ENCODE data around the gene CCDC59.
A peak's percentile ranks its signal among the peaks of the same experiment; 100 is the strongest.

Gene CCDC59

DNA sequence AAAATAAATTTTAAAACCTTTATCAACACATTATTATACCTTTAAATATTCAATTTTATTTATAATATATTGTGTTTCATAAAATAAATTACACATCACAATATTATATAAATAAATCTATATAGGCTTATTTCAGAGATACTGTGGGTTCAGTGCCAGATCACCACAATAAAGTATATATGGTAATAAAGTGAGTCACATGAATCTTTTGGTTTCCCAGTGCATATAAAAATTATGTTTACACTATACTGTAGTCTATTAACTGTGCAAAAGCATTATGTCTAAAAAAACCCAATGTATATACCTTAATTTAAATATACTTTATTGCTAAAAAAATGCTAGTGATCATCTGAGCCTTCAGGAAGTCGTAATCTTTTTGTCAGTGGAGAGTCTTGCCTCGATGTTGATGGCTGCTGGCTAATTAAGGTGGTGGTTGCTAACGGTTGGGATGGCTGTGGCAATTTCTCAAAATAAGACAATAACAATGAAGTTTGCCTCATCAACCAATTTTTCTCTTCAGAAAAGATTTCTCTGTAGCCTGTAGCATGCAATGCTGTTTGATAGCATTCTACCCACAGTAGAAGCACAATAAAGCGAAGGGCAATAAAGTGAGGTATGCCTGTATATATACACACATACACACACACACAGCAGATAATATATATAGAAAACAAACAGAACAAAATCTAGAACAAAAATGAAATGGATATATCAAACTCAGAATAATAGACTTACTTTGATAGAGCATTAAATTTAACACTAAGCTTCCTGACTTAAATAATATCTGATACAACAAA is 32.4 kb downstream of the CCDC59 start:
- Histone ChIP-seq H3K4ac (ENCODE audit: low read depth, low read length) (no peak overlapping the region), H2BK5ac (ENCODE audit: low read depth, low read length, poor library complexity) (no peak overlapping the region), H3K4me1 (ENCODE audit: control insufficient read depth in 1 of 2, insufficient read depth in 2 of 2, low read length in 2 of 2) (no peaks in the 10 kb centered on the region), H3K4me2 (ENCODE audit: low read length) (no peak overlapping the region), H3K9ac (ENCODE audit: low read length) (no peak overlapping the region), H3K79me2 (ENCODE audit: control insufficient read depth, insufficient read depth, low read length, poor library complexity) (no peaks in the 10 kb centered on the region), H3K79me1 (ENCODE audit: low read length) (no peaks in the 10 kb centered on the region), H3K23ac (ENCODE audit: low read length) (no peak overlapping the region), H3K4me3 (ENCODE audit: low read depth, low read length) (no peak overlapping the region), H4K8ac (ENCODE audit: low read depth, low read length) (no peak overlapping the region), H3K9me3 (ENCODE audit: insufficient read depth, low read depth, low read length) (no peaks in the 10 kb centered on the region), H3K27ac (ENCODE audit: low read depth, low read length) (no peak overlapping the region), H4K91ac (ENCODE audit: low read depth, low read length) (no peak overlapping the region), H3K14ac (ENCODE audit: low read length) (no peak overlapping the region), H3K36me3 (ENCODE audit: control insufficient read depth in 1 of 2, insufficient read depth in 2 of 2, low read length in 2 of 2) (no peaks in the 10 kb centered on the region), H2BK120ac (ENCODE audit: insufficient read depth, low read length, poor library complexity) (no peak overlapping the region), H2BK12ac (ENCODE audit: low read length) (no peak overlapping the region), H2AFZ (ENCODE audit: insufficient read depth, low read length, poor library complexity) (no peak overlapping the region), H3K27me3 (ENCODE audit: insufficient read depth, low read length) (no peaks in the 10 kb centered on the region), H2AK5ac (ENCODE audit: low read length) (no peak overlapping the region), H4K12ac (ENCODE audit: low read depth, low read length) (no peak overlapping the region), H3K18ac (ENCODE audit: low read length) (no peak overlapping the region)
- no CpG with 5 or more reads among the region's 4 CpGs for WGBS (ENCODE audit: extremely low coverage, insufficient coverage, insufficient read length)
- no peak for DNase-seq

DNA sequence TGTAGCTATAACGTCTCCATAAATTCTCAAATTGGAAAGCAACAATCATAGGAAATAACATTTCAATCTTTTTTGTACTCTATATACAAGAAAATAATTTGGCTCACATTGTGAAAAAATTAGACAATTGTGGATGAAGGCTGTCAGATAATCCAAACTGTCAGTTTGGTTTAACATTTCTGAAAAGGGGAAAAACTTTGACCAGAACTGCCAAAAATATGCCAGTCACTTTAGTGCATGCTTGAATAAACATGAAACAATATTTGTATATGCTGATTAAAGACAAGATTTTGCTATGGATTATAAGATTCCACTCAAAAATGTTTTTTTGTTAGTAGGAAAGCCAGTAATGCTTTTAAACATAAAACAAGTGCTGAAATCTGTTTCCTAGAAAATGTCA is 38.9 kb downstream of the CCDC59 start:
- Histone ChIP-seq H3K9ac (ENCODE audit: low read length) (no peak overlapping the region), H2BK5ac (ENCODE audit: low read depth, low read length, poor library complexity) (no peak overlapping the region), H4K12ac (ENCODE audit: low read depth, low read length) (no peak overlapping the region), H2BK12ac (ENCODE audit: low read length) (no peak overlapping the region), H3K4ac (ENCODE audit: low read depth, low read length) (no peak overlapping the region), H3K79me1 (ENCODE audit: low read length) (no peaks in the 10 kb centered on the region), H3K18ac (ENCODE audit: low read length) (no peak overlapping the region), H2AK5ac (ENCODE audit: low read length) (no peak overlapping the region), H3K9me3 (ENCODE audit: insufficient read depth, low read depth, low read length) (no peaks in the 10 kb centered on the region), H3K23ac (ENCODE audit: low read length) (no peak overlapping the region), H3K27ac (ENCODE audit: low read depth, low read length) (no peak overlapping the region), H4K8ac (ENCODE audit: low read depth, low read length) (no peak overlapping the region), H3K36me3 (ENCODE audit: control insufficient read depth in 1 of 2, insufficient read depth in 2 of 2, low read length in 2 of 2) (no peaks in the 10 kb centered on the region), H2AFZ (ENCODE audit: insufficient read depth, low read length, poor library complexity) (no peak overlapping the region), H3K4me1 (ENCODE audit: control insufficient read depth in 1 of 2, insufficient read depth in 2 of 2, low read length in 2 of 2) (peaks cover 0 to 4% of the 10 kb centered on the region in 2 experiments), H2BK120ac (ENCODE audit: insufficient read depth, low read length, poor library complexity) (no peak overlapping the region), H4K91ac (ENCODE audit: low read depth, low read length) (no peak overlapping the region), H3K4me2 (ENCODE audit: low read length) (no peak overlapping the region), H3K4me3 (ENCODE audit: low read depth, low read length) (no peak overlapping the region), H3K27me3 (ENCODE audit: insufficient read depth, low read length) (no peaks in the 10 kb centered on the region), H3K14ac (ENCODE audit: low read length) (no peak overlapping the region), H3K79me2 (ENCODE audit: control insufficient read depth, insufficient read depth, low read length, poor library complexity) (no peaks in the 10 kb centered on the region)
- no CpG with 5 or more reads among the region's 1 CpG for WGBS (ENCODE audit: extremely low coverage, insufficient coverage, insufficient read length)
- no peak for DNase-seq

DNA sequence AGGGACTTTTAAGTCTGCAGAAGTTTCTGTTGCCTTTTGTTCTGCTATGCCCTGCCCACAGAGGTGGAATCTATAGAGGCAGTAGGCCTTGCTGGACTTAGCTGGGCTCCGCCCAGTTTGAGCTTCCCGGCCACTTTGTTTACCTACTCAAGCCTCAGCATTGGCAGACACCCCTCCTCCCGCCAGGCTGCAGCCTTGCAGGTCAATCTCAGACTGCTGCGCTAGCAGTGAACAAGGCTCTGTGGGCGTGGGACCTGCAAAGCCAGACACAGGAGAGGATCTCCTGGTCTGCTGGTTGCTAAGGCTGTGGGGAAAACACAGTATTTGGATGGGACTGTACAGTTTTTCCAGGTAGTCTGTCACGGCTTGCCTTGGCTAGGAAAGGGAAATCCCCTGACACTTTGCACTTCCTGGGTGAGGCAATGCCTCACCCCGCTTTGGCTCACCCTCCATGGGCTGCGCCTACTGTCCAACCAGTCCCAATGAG is 43.7 kb downstream of the CCDC59 start:
- no peak for DNase-seq
- no peak overlapping the region for H3K14ac ChIP-seq (ENCODE audit: low read length)
- H3K27ac ChIP-seq (ENCODE audit: low read depth, low read length) = no peak overlapping the region
- no peak overlapping the region for H4K12ac ChIP-seq (ENCODE audit: low read depth, low read length)
- no peak overlapping the region for H4K91ac ChIP-seq (ENCODE audit: low read depth, low read length)
- H3K9ac ChIP-seq (ENCODE audit: low read length) = no peak overlapping the region
- no peak overlapping the region for H3K4ac ChIP-seq (ENCODE audit: low read depth, low read length)
- H3K9me3 ChIP-seq (ENCODE audit: insufficient read depth, low read depth, low read length) = no peaks in the 10 kb centered on the region
- H3K4me3 ChIP-seq (ENCODE audit: low read depth, low read length) = no peak overlapping the region
- no peak overlapping the region for H4K8ac ChIP-seq (ENCODE audit: low read depth, low read length)
- no peaks in the 10 kb centered on the region for H3K79me1 ChIP-seq (ENCODE audit: low read length)
- no peak overlapping the region for H2AK5ac ChIP-seq (ENCODE audit: low read length)
- H2BK5ac ChIP-seq (ENCODE audit: low read depth, low read length, poor library complexity) = no peak overlapping the region
- H2BK12ac ChIP-seq (ENCODE audit: low read length) = no peak overlapping the region
- H2BK120ac ChIP-seq (ENCODE audit: insufficient read depth, low read length, poor library complexity) = no peak overlapping the region
- H3K4me1 ChIP-seq (ENCODE audit: control insufficient read depth in 1 of 2, insufficient read depth in 2 of 2, low read length in 2 of 2) = peaks cover 0 to 4% of the 10 kb centered on the region in 2 experiments
- no CpG with 5 or more reads among the region's 8 CpGs for WGBS (ENCODE audit: extremely low coverage, insufficient coverage, insufficient read length)
- H3K4me2 ChIP-seq (ENCODE audit: low read length) = peak overlapping the region; percentile 44
- H2AFZ ChIP-seq (ENCODE audit: insufficient read depth, low read length, poor library complexity) = no peak overlapping the region
- no peak overlapping the region for H3K23ac ChIP-seq (ENCODE audit: low read length)
- H3K27me3 ChIP-seq (ENCODE audit: insufficient read depth, low read length) = no peaks in the 10 kb centered on the region
- no peaks in the 10 kb centered on the region for H3K79me2 ChIP-seq (ENCODE audit: control insufficient read depth, insufficient read depth, low read length, poor library complexity)
- H3K18ac ChIP-seq (ENCODE audit: low read length) = no peak overlapping the region
- H3K36me3 ChIP-seq (ENCODE audit: control insufficient read depth in 1 of 2, insufficient read depth in 2 of 2, low read length in 2 of 2) = no peaks in the 10 kb centered on the region
